Measurements from ENCODE around the gene OPHN1. TPM values are rescaled to one million over a fixed set of nuclear protein-coding genes. Genes with fewer than 3 reads are reported as not detected.

The OPHN1 gene
- total and polyA plus RNA-seq, 2 of the 13 experiments (the other 11 are each of a cell fraction or from before 2014, with no cell fraction given) = 1.6 to 1.7 TPM

DNA sequence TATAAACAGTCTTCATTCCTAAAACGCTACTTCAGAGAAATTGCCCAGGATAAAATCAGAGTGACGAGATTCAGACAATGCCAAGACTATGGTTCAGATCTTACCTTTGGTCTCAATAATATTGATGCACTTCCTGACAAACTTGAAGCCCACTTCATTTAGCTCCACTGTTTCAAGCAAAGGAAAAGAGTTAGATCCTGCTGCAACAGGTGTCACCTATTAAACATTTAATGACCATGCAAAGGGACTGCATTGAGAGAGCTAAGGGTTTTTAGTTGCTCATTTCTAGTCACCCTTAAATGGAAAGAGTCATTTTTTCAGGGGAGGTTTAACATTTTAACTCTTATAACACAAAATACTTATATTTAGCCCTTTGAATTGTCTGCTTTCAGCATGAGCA, 239.5 kb downstream of the OPHN1 start (continued):
- TF ChIP-seq, protein P1, sequence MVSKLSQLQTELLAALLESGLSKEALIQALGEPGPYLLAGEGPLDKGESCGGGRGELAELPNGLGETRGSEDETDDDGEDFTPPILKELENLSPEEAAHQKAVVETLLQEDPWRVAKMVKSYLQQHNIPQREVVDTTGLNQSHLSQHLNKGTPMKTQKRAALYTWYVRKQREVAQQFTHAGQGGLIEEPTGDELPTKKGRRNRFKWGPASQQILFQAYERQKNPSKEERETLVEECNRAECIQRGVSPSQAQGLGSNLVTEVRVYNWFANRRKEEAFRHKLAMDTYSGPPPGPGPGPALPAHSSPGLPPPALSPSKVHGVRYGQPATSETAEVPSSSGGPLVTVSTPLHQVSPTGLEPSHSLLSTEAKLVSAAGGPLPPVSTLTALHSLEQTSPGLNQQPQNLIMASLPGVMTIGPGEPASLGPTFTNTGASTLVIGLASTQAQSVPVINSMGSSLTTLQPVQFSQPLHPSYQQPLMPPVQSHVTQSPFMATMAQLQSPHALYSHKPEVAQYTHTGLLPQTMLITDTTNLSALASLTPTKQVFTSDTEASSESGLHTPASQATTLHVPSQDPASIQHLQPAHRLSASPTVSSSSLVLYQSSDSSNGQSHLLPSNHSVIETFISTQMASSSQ (IDR thresholded peaks at IDR 0.05; ENCODE audit: low read depth) = no peak
- TF ChIP-seq, protein P1 (CRISPR knock-in tag; IDR thresholded peaks at IDR 0.05; ENCODE audit: borderline replicate concordance) = no peak
- TF ChIP-seq NFKB2 (CRISPR knock-in tag; IDR thresholded peaks at IDR 0.05; ENCODE audit: borderline replicate concordance) = no peak
- TF ChIP-seq ZNF367 (CRISPR knock-in tag; IDR thresholded peaks at IDR 0.05; ENCODE audit: borderline replicate concordance) = no peak
- no peak for TF ChIP-seq STAG1 (CRISPR knock-in tag; IDR thresholded peaks at IDR 0.05)
- no peak for TF ChIP-seq PAF1 (CRISPR knock-in tag; IDR thresholded peaks at IDR 0.05)
- no peak for TF ChIP-seq GATAD1 (CRISPR knock-in tag; IDR thresholded peaks at IDR 0.05)
- TF ChIP-seq HNRNPLL (IDR thresholded peaks at IDR 0.05; ENCODE audit: low read depth, low read length, poor library complexity, severe bottlenecking) = no peak
- TF ChIP-seq PTBP1 (IDR thresholded peaks at IDR 0.05; ENCODE audit: low read depth, low read length, poor library complexity, severe bottlenecking) = no peak
- TF ChIP-seq, protein P2, sequence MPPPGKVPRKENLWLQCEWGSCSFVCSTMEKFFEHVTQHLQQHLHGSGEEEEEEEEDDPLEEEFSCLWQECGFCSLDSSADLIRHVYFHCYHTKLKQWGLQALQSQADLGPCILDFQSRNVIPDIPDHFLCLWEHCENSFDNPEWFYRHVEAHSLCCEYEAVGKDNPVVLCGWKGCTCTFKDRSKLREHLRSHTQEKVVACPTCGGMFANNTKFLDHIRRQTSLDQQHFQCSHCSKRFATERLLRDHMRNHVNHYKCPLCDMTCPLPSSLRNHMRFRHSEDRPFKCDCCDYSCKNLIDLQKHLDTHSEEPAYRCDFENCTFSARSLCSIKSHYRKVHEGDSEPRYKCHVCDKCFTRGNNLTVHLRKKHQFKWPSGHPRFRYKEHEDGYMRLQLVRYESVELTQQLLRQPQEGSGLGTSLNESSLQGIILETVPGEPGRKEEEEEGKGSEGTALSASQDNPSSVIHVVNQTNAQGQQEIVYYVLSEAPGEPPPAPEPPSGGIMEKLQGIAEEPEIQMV (CRISPR knock-in tag; IDR thresholded peaks at IDR 0.05; ENCODE audit: low read depth) = no peak
- TF ChIP-seq ZNF557 (CRISPR knock-in tag; IDR thresholded peaks at IDR 0.05) = no peak
- no peak for TF ChIP-seq ZNF713 (CRISPR knock-in tag; IDR thresholded peaks at IDR 0.05)

Measured in HepG2 (cell line).